GM18526 (cell line): ENCODE results near the gene ADGRG1.

Experiments
- POLR2A ChIP-seq: IDR thresholded peaks from 3 replicates; pipeline ENCODE4 v1.6.1; 2011; ENCODE audit not compliant: insufficient read length; ENCODE audit errors: extremely low read depth

ADGRG1 gene

GRCh38 chr16:57613514-57613913 lies 14.9 kb upstream of the ADGRG1 start:
- TF ChIP-seq POLR2A, result no peak

DNA sequence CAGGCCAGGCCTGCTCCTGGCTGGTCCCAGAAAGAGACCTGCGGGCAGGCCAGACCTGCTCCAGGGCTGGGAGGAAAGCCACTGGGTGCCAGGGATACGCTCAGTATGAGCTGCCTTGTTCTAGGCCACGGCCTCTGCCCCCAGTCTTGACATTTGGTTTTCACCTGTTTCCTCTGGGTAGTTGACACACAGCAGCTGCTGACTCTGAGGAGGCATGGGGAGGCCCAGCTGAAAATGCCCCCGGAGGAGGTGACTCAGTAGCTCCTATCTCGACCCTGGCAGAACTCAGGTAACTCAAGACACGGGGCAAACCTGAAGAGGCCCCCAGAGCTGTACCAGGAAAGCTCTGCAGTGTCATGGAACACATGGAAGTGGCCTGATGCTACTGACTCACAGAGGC lies 13.9 kb upstream of the ADGRG1 start:
- no peak for TF ChIP-seq POLR2A

GRCh38 chr16:57614944-57615343 lies 13.5 kb upstream of the ADGRG1 start:
- no peak for TF ChIP-seq POLR2A

DNA sequence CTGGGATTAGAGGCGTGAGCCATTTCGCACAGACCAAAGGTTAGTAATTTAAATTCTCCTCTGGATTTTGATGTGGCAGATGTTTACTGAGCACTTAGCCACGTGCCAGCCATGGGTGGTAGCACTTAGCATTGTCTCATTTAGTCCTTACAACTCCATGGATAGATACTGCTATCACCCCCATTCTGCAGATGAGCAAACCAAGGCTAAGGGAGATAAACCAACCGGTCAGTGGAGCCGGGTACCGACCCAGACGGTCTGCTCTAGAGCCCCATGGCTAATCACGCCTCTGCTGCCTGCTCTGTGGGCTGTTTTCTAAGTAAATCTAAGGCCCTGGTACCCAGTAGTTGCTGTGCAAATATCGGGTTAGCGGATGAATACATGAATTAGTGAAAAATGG lies 12.6 kb upstream of the ADGRG1 start:
- TF ChIP-seq POLR2A, result no peak

DNA sequence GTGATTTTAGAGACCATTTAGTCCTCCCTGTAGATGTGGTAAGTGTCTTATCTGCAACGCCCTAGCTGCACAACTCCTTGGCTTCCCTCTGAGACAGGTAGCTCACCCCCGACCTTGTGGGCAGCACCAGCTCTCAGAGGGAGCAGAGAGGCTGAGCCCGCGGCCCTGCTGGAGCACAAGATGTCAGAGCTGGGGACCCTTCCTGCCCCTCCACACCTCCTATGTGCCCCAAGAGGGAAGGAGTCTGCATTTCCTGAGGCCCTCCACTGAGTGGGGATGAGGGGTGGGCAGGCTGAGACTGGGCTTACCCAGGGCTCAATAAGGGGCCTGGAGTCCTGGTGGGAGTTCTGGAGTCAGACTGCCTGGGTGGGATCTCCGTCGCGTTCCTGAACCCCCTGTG lies 12.2 kb upstream of the ADGRG1 start:
- TF ChIP-seq POLR2A, result no peak

GRCh38 chr16:57616876-57617275 lies 11.6 kb upstream of the ADGRG1 start:
- no peak for TF ChIP-seq POLR2A

GRCh38 chr16:57617604-57618111 lies 10.8 kb upstream of the ADGRG1 start:
- TF ChIP-seq POLR2A, result no peak

DNA sequence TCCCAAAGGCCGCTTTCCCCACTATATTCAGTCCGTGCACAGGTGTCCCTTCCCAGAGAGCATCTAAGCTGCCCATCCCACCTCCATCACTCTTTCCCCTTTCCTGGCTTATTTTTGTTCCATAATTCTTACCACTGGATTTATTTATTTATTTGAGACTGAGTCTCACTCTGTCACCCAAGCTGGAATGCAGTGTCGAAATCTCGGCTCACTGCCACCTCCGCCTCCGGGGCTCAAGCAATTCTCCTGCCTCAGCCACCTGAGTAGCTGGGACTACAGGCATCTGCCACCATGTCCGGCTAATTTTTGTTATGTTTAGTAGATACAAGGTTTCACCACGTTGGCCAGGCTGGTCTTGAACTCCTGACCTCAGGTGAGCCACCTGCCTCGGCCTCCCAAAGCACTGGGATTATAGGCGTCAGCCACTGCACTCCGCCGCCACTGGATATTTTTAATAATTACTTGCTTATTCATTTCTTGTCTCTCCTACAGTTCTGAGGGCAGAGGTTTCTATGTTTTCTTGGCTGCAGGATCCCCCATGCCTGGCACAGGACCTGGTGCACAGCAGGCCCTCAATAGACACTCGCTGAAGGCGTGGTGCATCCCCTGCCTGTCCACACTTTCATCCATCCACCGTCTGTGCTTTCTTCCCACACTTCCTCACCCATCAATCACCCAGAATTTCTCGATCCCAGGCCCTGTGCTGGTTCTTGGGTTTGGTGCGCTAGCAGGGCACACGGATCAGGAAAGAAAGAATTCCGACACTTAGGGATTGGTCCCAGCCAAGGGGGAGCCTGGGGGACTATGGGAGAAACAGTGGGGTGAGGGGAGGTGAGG lies 9.9 kb upstream of the ADGRG1 start:
- TF ChIP-seq POLR2A, result no peak

GRCh38 chr16:57619133-57619605 lies 9.3 kb upstream of the ADGRG1 start:
- TF ChIP-seq POLR2A, result no peak

DNA sequence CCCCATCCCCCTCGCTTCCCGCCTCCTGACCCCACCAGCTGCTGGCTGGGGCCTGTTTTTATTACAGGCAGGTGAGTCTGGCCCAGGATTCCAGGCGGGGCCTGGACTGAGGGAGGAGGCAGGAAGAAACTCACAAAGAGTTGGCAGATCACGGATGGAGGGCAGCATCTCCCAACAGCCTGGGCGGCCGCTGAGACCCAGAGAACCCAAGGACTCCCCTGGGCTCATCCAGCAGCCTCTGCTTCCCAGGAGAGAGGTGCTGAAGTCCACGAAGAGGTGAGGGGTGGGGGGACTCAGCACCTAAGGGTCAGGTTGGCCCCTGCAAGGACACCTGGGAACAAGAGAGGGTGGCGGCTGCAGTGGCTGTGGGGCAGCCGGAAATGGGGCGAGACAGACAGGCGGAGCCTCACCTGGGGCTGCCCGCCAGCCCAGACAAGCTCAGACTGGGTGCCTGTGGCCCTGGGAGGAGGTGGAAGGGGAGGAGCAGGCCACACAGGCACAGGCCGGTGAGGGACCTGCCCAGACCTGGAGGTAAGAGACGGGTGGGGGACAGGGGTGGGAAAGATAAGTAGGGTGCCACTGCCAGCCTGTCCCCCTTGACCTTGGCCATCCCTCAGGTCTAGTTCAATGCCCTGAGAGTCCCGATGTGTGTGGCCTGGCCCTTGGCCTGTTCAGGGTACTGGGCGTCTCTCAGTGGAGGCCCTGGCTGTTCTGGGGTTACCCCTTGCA lies 8.7 kb upstream of the ADGRG1 start:
- TF ChIP-seq POLR2A, result no peak

GRCh38 chr16:57620335-57621231 lies 7.8 kb upstream of the ADGRG1 start:
- no peak for TF ChIP-seq POLR2A

GRCh38 chr16:57621521-57622271 lies 6.7 kb upstream of the ADGRG1 start:
- no peak for TF ChIP-seq POLR2A

- TF ChIP-seq POLR2A, result no peak
Measured at GRCh38 chr16:57622361-57623250, 5.8 kb upstream of the ADGRG1 start.
